ENCODE results near the gene ZBTB3.
"Not testable (repeated sequence)": the region's sequence is repeated elsewhere in the genome, so short reads cannot be mapped to it uniquely, and the experiment has no call there.

The ZBTB3 gene

GRCh38 chr11:62753736-62754603, at the start of gene ZBTB3:
ZBTB3 (minus strand) TSS chr11:62754160; CDS start chr11:62753664, 496 bp downstream.
- peak; percentile 96 for DNase-seq

- DNase-seq = no peak
Measured at GRCh38 chr11:62801071-62801470, 47.1 kb upstream of the ZBTB3 start.

GRCh38 chr11:62799486-62799885, 45.5 kb upstream of the ZBTB3 start:
- no peak for DNase-seq

- DNase-seq = no peak
Measured at GRCh38 chr11:62796281-62796680, 42.3 kb upstream of the ZBTB3 start.

- no peak for DNase-seq
Measured at GRCh38 chr11:62794201-62794775, 40.3 kb upstream of the ZBTB3 start.

GRCh38 chr11:62792202-62792575, 38.2 kb upstream of the ZBTB3 start:
- DNase-seq = no peak

- peak; percentile 85 for DNase-seq
Measured at GRCh38 chr11:62791501-62792201, 37.7 kb upstream of the ZBTB3 start, which contains the start of gene TMEM223. TMEM223 (minus strand) TSS chr11:62792006; CDS start chr11:62791994, 12 bp downstream.

GRCh38 chr11:62789576-62789975, 35.6 kb upstream of the ZBTB3 start:
- no peak for DNase-seq

GRCh38 chr11:62788991-62789390, 35.0 kb upstream of the ZBTB3 start:
- DNase-seq = no peak

GRCh38 chr11:62787005-62787759, 33.2 kb upstream of the ZBTB3 start, which contains the start of gene TMEM179B:
TMEM179B (plus strand) TSS chr11:62787402; CDS start chr11:62787432, 30 bp downstream.
- DNase-seq = peak; percentile 99

- peak; percentile 75 for DNase-seq
Measured at GRCh38 chr11:62786318-62787004, 32.5 kb upstream of the ZBTB3 start.

GRCh38 chr11:62782753-62783152, 28.8 kb upstream of the ZBTB3 start:
- no peak for DNase-seq

GRCh38 chr11:62778441-62778840, 24.5 kb upstream of the ZBTB3 start:
- DNase-seq = no peak

GRCh38 chr11:62777389-62777788, 23.4 kb upstream of the ZBTB3 start:
- no peak for DNase-seq

- DNase-seq = no peak
Measured at GRCh38 chr11:62775646-62776045, 21.7 kb upstream of the ZBTB3 start.

GRCh38 chr11:62774407-62774806, 20.4 kb upstream of the ZBTB3 start:
- no peak for DNase-seq

- peak; percentile 88 for DNase-seq
Measured at GRCh38 chr11:62771144-62772021, 17.4 kb upstream of the ZBTB3 start, which contains the start of gene TAF6L. TAF6L (plus strand) TSS chr11:62771396; CDS start chr11:62775784, 4,388 bp downstream.

GRCh38 chr11:62770778-62771143, 16.8 kb upstream of the ZBTB3 start:
- no peak for DNase-seq

GRCh38 chr11:62760867-62761227, 6.9 kb upstream of the ZBTB3 start:
- not testable (repeated sequence) for DNase-seq

GRCh38 chr11:62757846-62758788, 4.2 kb upstream of the ZBTB3 start:
- no peak for DNase-seq

Data from activated T-cell treated with anti-CD3 and anti-CD28 coated beads for 4 hours (primary cell).